ENCODE measurements around the gene LUC7L2. TPM values are rescaled to one million over a fixed set of nuclear protein-coding genes. Genes with fewer than 3 reads are reported as not detected.
"Not testable (repeated sequence)": the region's sequence is repeated elsewhere in the genome, so short reads cannot be mapped to it uniquely, and the experiment has no call there.

LUC7L2 gene
- total and polyA plus RNA-seq, 4 experiments from 2014 or later: 50.0 to 133 (median 102) TPM

- no peak overlapping the region for H3K4me3 ChIP-seq (ENCODE audit: low read length in 2 of 2)
- Mint-ChIP-seq H3K4me1 (peaks cover 11 to 30% (median 16%) of the 10 kb centered on the region in 4 donors), H3K4me3 (no peak overlapping the region), H3K36me3 (peaks cover 11 to 26% of the 10 kb centered on the region in 2 donors), H3K27me3 (no peaks in the 10 kb centered on the region), H3K27ac (no peak overlapping the region), H3K9me3 (no peaks in the 10 kb centered on the region)
- H3K27ac ChIP-seq (ENCODE audit: low read depth, low read length): no peak overlapping the region
- ChIA-PET CTCF (ENCODE audit: partially characterized antibody) (no interaction called here), POLR2A (ENCODE audit: partially characterized antibody) (no interaction called here)
- intact Hi-C loops (cut with micrococcal nuclease): loop anchor here (5.0 kb wide), 1 partner anchor 247 kb away; the partner anchor contains the start of gene ZC3HAV1
- H3K4me1 ChIP-seq (ENCODE audit: insufficient read depth, low read length): peaks cover 9% of the 10 kb centered on the region
- no peaks in the 10 kb centered on the region for H3K36me3 ChIP-seq (ENCODE audit: insufficient read depth, low read length)
- DNase-seq: no peak
- H3K9me3 ChIP-seq (ENCODE audit: control insufficient read depth in 1 of 2, low read length in 2 of 2): no peaks in the 10 kb centered on the region
- no peaks in the 10 kb centered on the region for H3K27me3 ChIP-seq (ENCODE audit: insufficient read depth, low read length)
These were observed 5.0 kb upstream of the LUC7L2 start for GRCh38 chr7:139354729-139355128.

GRCh38 chr7:139355320-139355719 lies 4.4 kb upstream of the LUC7L2 start:
- Histone ChIP-seq H3K27ac (ENCODE audit: low read depth, low read length) (no peak overlapping the region), H3K4me1 (ENCODE audit: insufficient read depth, low read length) (peaks cover 9% of the 10 kb centered on the region), H3K9me3 (ENCODE audit: control insufficient read depth in 1 of 2, low read length in 2 of 2) (no peaks in the 10 kb centered on the region), H3K36me3 (ENCODE audit: insufficient read depth, low read length) (no peaks in the 10 kb centered on the region), H3K4me3 (ENCODE audit: low read length in 2 of 2) (no peak overlapping the region), H3K27me3 (ENCODE audit: insufficient read depth, low read length) (no peaks in the 10 kb centered on the region)
- ChIA-PET CTCF (ENCODE audit: partially characterized antibody) (no interaction called here), POLR2A (ENCODE audit: partially characterized antibody) (interaction anchor here (0.6 kb wide), 1 partner anchor 603 kb away, joined by 3 read pairs; no protein-coding TSS in a partner anchor)
- Mint-ChIP-seq H3K4me1 (peaks cover 12 to 35% (median 16%) of the 10 kb centered on the region in 4 donors), H3K9me3 (no peaks in the 10 kb centered on the region), H3K4me3 (no peak overlapping the region), H3K36me3 (peaks cover 11 to 27% of the 10 kb centered on the region in 2 donors), H3K27ac (peak overlapping the region in 3 of 7 donors; percentile 2 to 30 (median 9)), H3K27me3 (no peaks in the 10 kb centered on the region)
- DNase-seq: no peak
- intact Hi-C loops (cut with micrococcal nuclease): loop anchor here (5.0 kb wide), 1 partner anchor 248 kb away; the partner anchor contains the start of gene ZC3HAV1

- not testable (repeated sequence) for H3K36me3 ChIP-seq (ENCODE audit: insufficient read depth, low read length); H3K27me3 ChIP-seq (ENCODE audit: insufficient read depth, low read length); H3K9me3 Mint-ChIP-seq; H3K27me3 Mint-ChIP-seq; H3K9me3 ChIP-seq (ENCODE audit: control insufficient read depth in 1 of 2, low read length in 2 of 2)
- Histone ChIP-seq H3K4me1 (ENCODE audit: insufficient read depth, low read length) (peaks cover 31% of the 10 kb centered on the region), H3K27ac (ENCODE audit: low read depth, low read length) (peak overlapping the region; percentile 98), H3K4me3 (ENCODE audit: low read length in 2 of 2) (peak overlapping the region; percentile 90 to 100)
- DNase-seq: peak in 1 of 5 donors; percentile 33
- H3K27ac Mint-ChIP-seq: peak overlapping the region; percentile 4 to 99 (median 99)
- intact Hi-C loops (cut with micrococcal nuclease): loop anchor here (2.0 to 5.0 kb wide), 2 partner anchors 251 to 897 kb away; partner anchors contain the start of genes TRIM24 and ZC3HAV1
- peak overlapping the region; percentile 96 to 100 (median 99) for H3K4me3 Mint-ChIP-seq
- peaks cover 4 to 25% of the 10 kb centered on the region in 2 donors for H3K36me3 Mint-ChIP-seq
- CTCF ChIA-PET (ENCODE audit: partially characterized antibody): interaction anchor here (0.7 kb wide), 1 partner anchor 66 kb away, joined by 3 read pairs; no protein-coding TSS in a partner anchor
- peaks cover 12 to 56% (median 30%) of the 10 kb centered on the region in 4 donors for H3K4me1 Mint-ChIP-seq
- POLR2A ChIA-PET (ENCODE audit: partially characterized antibody): interaction anchor here (2.2 to 4.0 kb wide), 4 partner anchors 12 to 19 kb away, joined by 10 to 107 read pairs (median 22); partner anchors contain the start of gene FMC1
These were observed 1.8 kb upstream of the LUC7L2 start for GRCh38 chr7:139357729-139358506.

- H3K27ac ChIP-seq (ENCODE audit: low read depth, low read length): peak overlapping the region; percentile 98
- CTCF ChIA-PET (ENCODE audit: partially characterized antibody): interaction anchor here (2.5 kb wide), 1 partner anchor 19 kb away, joined by 8 read pairs; no protein-coding TSS in a partner anchor
- H3K9me3 Mint-ChIP-seq: no peaks in the 10 kb centered on the region
- H3K4me3 ChIP-seq (ENCODE audit: low read length in 2 of 2): peak overlapping the region; percentile 90 to 100
- POLR2A ChIA-PET (ENCODE audit: partially characterized antibody): interaction anchor here (0.5 to 4.0 kb wide), 16 partner anchors 9 to 1017 kb away, joined by 3 to 107 read pairs (median 7); partner anchors contain the start of genes FMC1 and KDM7A
- peak in 4 of 5 donors; percentile 36 to 78 (median 38) for DNase-seq
- peaks cover 16 to 63% (median 34%) of the 10 kb centered on the region in 4 donors for H3K4me1 Mint-ChIP-seq
- no peaks in the 10 kb centered on the region for H3K27me3 Mint-ChIP-seq
- H3K36me3 ChIP-seq (ENCODE audit: insufficient read depth, low read length): no peaks in the 10 kb centered on the region
- intact Hi-C loops (cut with micrococcal nuclease): loop anchor here (1.0 to 5.0 kb wide), 6 partner anchors 18 to 898 kb away; partner anchors contain the start of genes PARP12, TRIM24, UBN2 and ZC3HAV1
- H3K27me3 ChIP-seq (ENCODE audit: insufficient read depth, low read length): no peaks in the 10 kb centered on the region
- peak overlapping the region; percentile 96 to 100 (median 99) for H3K4me3 Mint-ChIP-seq
- peaks cover 38% of the 10 kb centered on the region for H3K4me1 ChIP-seq (ENCODE audit: insufficient read depth, low read length)
- peaks cover 5 to 28% of the 10 kb centered on the region in 2 donors for H3K36me3 Mint-ChIP-seq
- no peaks in the 10 kb centered on the region for H3K9me3 ChIP-seq (ENCODE audit: control insufficient read depth in 1 of 2, low read length in 2 of 2)
- peak overlapping the region; percentile 98 to 99 (median 99) for H3K27ac Mint-ChIP-seq
These were observed 941 bp upstream of the LUC7L2 start for GRCh38 chr7:139358541-139359365.

- CTCF ChIA-PET (ENCODE audit: partially characterized antibody): interaction anchor here (1.2 to 2.5 kb wide), 2 partner anchors 10 to 21 kb away, joined by 3 to 8 read pairs; no protein-coding TSS in a partner anchor
- POLR2A ChIA-PET (ENCODE audit: partially characterized antibody): interaction anchor here (0.6 to 4.0 kb wide), 20 partner anchors 10 to 1118 kb away, joined by 3 to 107 read pairs (median 6); partner anchors contain the start of genes FMC1 and KDM7A
- H3K4me1 Mint-ChIP-seq: peaks cover 26 to 73% (median 44%) of the 10 kb centered on the region in 4 donors
- Histone ChIP-seq H3K9me3 (ENCODE audit: control insufficient read depth in 1 of 2, low read length in 2 of 2) (no peaks in the 10 kb centered on the region), H3K27me3 (ENCODE audit: insufficient read depth, low read length) (no peaks in the 10 kb centered on the region), H3K36me3 (ENCODE audit: insufficient read depth, low read length) (no peaks in the 10 kb centered on the region), H3K4me1 (ENCODE audit: insufficient read depth, low read length) (peaks cover 54% of the 10 kb centered on the region), H3K27ac (ENCODE audit: low read depth, low read length) (peak overlapping the region; percentile 98), H3K4me3 (ENCODE audit: low read length in 2 of 2) (peak overlapping the region; percentile 84 to 90)
- intact Hi-C loops (cut with micrococcal nuclease): loop anchor here (5.0 kb wide), 1 partner anchor 817 kb away; the partner anchor contains the start of gene KDM7A
- H3K36me3 Mint-ChIP-seq: peaks cover 8 to 39% of the 10 kb centered on the region in 2 donors
- DNase-seq: peak; percentile 96 to 99 (median 97)
- H3K27ac Mint-ChIP-seq: peak overlapping the region; percentile 98 to 99 (median 99)
- no peaks in the 10 kb centered on the region for H3K27me3 Mint-ChIP-seq
- no peaks in the 10 kb centered on the region for H3K9me3 Mint-ChIP-seq
- H3K4me3 Mint-ChIP-seq: peak overlapping the region; percentile 96 to 100 (median 99)
These were observed 685 bp downstream of the LUC7L2 start for GRCh38 chr7:139360210-139360947.

- Mint-ChIP-seq H3K27me3 (no peaks in the 10 kb centered on the region), H3K9me3 (no peaks in the 10 kb centered on the region), H3K27ac (peak overlapping the region; percentile 98 to 99 (median 99)), H3K4me3 (peak overlapping the region; percentile 96 to 100 (median 99)), H3K4me1 (peaks cover 30 to 78% (median 49%) of the 10 kb centered on the region in 4 donors), H3K36me3 (peaks cover 12 to 43% of the 10 kb centered on the region in 2 donors)
- ChIA-PET POLR2A (ENCODE audit: partially characterized antibody) (interaction anchor here (0.6 to 4.0 kb wide), 6 partner anchors 9 to 286 kb away, joined by 3 to 107 read pairs (median 10); partner anchors contain the start of gene FMC1), CTCF (ENCODE audit: partially characterized antibody) (interaction anchor here (2.5 kb wide), 1 partner anchor 22 kb away, joined by 8 read pairs; no protein-coding TSS in a partner anchor)
- intact Hi-C loops (cut with micrococcal nuclease): loop anchor here (5.0 kb wide), 1 partner anchor 816 kb away; the partner anchor contains the start of gene KDM7A
- peak overlapping the region; percentile 98 for H3K27ac ChIP-seq (ENCODE audit: low read depth, low read length)
- no peak for DNase-seq
- H3K27me3 ChIP-seq (ENCODE audit: insufficient read depth, low read length): no peaks in the 10 kb centered on the region
- H3K9me3 ChIP-seq (ENCODE audit: control insufficient read depth in 1 of 2, low read length in 2 of 2): no peaks in the 10 kb centered on the region
- H3K4me3 ChIP-seq (ENCODE audit: low read length in 2 of 2): peak overlapping the region; percentile 84 to 90
- H3K4me1 ChIP-seq (ENCODE audit: insufficient read depth, low read length): peaks cover 60% of the 10 kb centered on the region
- no peaks in the 10 kb centered on the region for H3K36me3 ChIP-seq (ENCODE audit: insufficient read depth, low read length)
These were observed 1.2 kb downstream of the LUC7L2 start for GRCh38 chr7:139360948-139361307.

Data from CD4-positive, alpha-beta memory T cell (primary cell).